Mesendoderm (in vitro differentiated cells): ENCODE results near the gene FOXQ1.

Source experiments
- DNase-seq: peaks from one replicate; pipeline ENCODE4 v3.0.0; 2013
- H2AK5ac ChIP-seq: 2 replicates; pipeline ENCODE4 v1.6.1; 2013; ENCODE audit warnings: low read length, inconsistent platforms
- H2BK120ac ChIP-seq: 2 replicates; pipeline ENCODE4 v1.6.1; 2013; ENCODE audit warnings: low read depth, mild to moderate bottlenecking, low read length, moderate library complexity, mixed read lengths
- H2BK15ac ChIP-seq: replicated peaks from 2 replicates; pipeline ENCODE4 v1.6.1; 2013; ENCODE audit warnings: low read depth, mild to moderate bottlenecking, moderate library complexity
- H2BK5ac ChIP-seq: 2 replicates; pipeline ENCODE4 v1.6.1; 2013; ENCODE audit warnings: low read length, inconsistent platforms
- H3K18ac ChIP-seq: 2 replicates; pipeline ENCODE4 v1.6.1; 2013; ENCODE audit warnings: mild to moderate bottlenecking, low read length, mixed read lengths
- H3K23ac ChIP-seq: one replicate; pipeline ENCODE4 v1.6.1; 2013; ENCODE audit warnings: low read length
- H3K27ac ChIP-seq: 2 replicates; pipeline ENCODE4 v1.5.1; 2013; ENCODE audit warnings: low read depth, mild to moderate bottlenecking, inconsistent platforms, low read length, moderate library complexity
- H3K27me3 ChIP-seq: 2 replicates; pipeline ENCODE4 v1.6.1; 2013; ENCODE audit warnings: low read length, control low read depth, mild to moderate bottlenecking, inconsistent platforms; ENCODE audit not compliant: insufficient read depth, poor library complexity
- H3K36me3 ChIP-seq: 2 replicates; pipeline ENCODE4 v1.6.1; 2013; ENCODE audit warnings: low read length, inconsistent platforms; ENCODE audit not compliant: control insufficient read depth, insufficient read depth
- H3K4ac ChIP-seq: one replicate; pipeline ENCODE4 v1.6.1; 2013; ENCODE audit warnings: low read depth, mild to moderate bottlenecking, low read length, moderate library complexity
- H3K4me1 ChIP-seq: 2 replicates; pipeline ENCODE4 v1.6.1; 2013; ENCODE audit warnings: low read depth, low read length, inconsistent platforms; ENCODE audit not compliant: control insufficient read depth
- H3K4me2 ChIP-seq: 2 replicates; pipeline ENCODE4 v1.6.1; 2013; ENCODE audit warnings: low read length
- H3K4me3 ChIP-seq: 2 replicates; pipeline ENCODE4 v1.5.1; 2013; ENCODE audit warnings: mild to moderate bottlenecking, low read length
- H3K56ac ChIP-seq: one replicate; pipeline ENCODE4 v1.6.1; 2013; ENCODE audit warnings: low read length
- H3K79me1 ChIP-seq: 2 replicates; pipeline ENCODE4 v1.6.1; 2013; ENCODE audit warnings: low read length, inconsistent platforms
- H3K79me2 ChIP-seq: 2 replicates; pipeline ENCODE4 v1.6.1; 2013; ENCODE audit warnings: mild to moderate bottlenecking, low read length; ENCODE audit not compliant: control insufficient read depth, insufficient read depth
- H3K9ac ChIP-seq: 2 replicates; pipeline ENCODE4 v1.6.1; 2013; ENCODE audit warnings: low read length, inconsistent platforms
- H4K5ac ChIP-seq: one replicate; pipeline ENCODE4 v1.6.1; 2013; ENCODE audit warnings: low read length
- H4K8ac ChIP-seq: one replicate; pipeline ENCODE4 v1.6.1; 2013; ENCODE audit warnings: low read depth, mild to moderate bottlenecking, control low read depth, low read length, moderate library complexity
- WGBS: extraction: QIAGEN DNeasy Blood & Tissue Kit; methylation state at CpG from one replicate; pipeline ENCODE4 v1.1.7; 2013; ENCODE audit warnings: low lambda C conversion rate, missing lambda C conversion rate; ENCODE audit not compliant: insufficient coverage; ENCODE audit errors: extremely low coverage; 5-methylcytosine and 5-hydroxymethylcytosine counted together

The FOXQ1 gene

DNA sequence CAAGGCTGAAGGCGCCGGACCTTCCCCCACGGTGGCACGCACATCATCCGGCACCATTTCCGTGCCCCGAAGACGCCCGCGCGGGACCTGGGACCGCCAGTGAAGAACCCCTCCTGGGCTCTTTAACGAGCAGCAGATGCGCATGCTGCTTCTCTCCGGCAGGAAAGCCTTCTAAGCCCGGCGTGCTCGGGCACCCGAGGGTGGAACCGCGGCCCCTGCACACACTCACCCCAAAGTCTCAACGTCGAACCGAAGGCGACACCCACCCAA is 240 bp downstream of the FOXQ1 start:
- Histone ChIP-seq H2BK5ac (no peak overlapping the region), H3K36me3 (no peaks in the 10 kb centered on the region), H2AK5ac (no peak overlapping the region), H3K27me3 (peaks cover 43% of the 10 kb centered on the region), H4K8ac (no peak overlapping the region), H3K9ac (no peak overlapping the region), H3K79me1 (no peaks in the 10 kb centered on the region), H3K4me1 (peaks cover 3% of the 10 kb centered on the region), H2BK15ac (no peak overlapping the region), H3K23ac (no peak overlapping the region), H3K4me3 (no peak overlapping the region), H3K4ac (no peak overlapping the region), H3K4me2 (peak overlapping the region; percentile 71), H3K27ac (no peak overlapping the region), H2BK120ac (no peak overlapping the region), H4K5ac (no peak overlapping the region), H3K56ac (peak overlapping the region; percentile 25), H3K18ac (no peak overlapping the region), H3K79me2 (no peaks in the 10 kb centered on the region)
- DNase-seq, result peak; percentile 29
- no CpG with 5 or more reads among the region's 25 CpGs for WGBS

DNA sequence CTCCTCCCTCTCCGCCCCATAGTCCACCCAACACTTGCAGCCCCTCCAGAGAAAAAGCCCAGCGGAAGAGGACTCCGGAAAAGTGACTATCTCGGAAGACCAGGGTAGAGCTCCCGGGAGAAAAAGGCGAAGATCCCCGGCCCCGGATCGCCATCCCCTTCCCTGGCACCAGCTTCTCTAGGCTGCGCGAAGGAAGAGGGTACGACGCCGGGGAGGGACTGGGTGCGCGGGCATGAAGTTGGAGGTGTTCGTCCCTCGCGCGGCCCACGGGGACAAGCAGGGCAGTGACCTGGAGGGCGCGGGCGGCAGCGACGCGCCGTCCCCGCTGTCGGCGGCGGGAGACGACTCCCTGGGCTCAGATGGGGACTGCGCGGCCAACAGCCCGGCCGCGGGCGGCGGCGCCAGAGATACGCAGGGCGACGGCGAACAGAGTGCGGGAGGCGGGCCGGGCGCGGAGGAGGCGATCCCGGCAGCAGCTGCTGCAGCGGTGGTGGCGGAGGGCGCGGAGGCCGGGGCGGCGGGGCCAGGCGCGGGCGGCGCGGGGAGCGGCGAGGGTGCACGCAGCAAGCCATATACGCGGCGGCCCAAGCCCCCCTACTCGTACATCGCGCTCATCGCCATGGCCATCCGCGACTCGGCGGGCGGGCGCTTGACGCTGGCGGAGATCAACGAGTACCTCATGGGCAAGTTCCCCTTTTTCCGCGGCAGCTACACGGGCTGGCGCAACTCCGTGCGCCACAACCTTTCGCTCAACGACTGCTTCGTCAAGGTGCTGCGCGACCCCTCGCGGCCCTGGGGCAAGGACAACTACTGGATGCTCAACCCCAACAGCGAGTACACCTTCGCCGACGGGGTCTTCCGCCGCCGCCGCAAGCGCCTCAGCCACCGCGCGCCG is 822 bp downstream of the FOXQ1 start:
- H2AK5ac ChIP-seq, result no peak overlapping the region
- no peaks in the 10 kb centered on the region for H3K36me3 ChIP-seq
- no peak overlapping the region for H2BK5ac ChIP-seq
- H3K4ac ChIP-seq, result no peak overlapping the region
- no peak overlapping the region for H3K23ac ChIP-seq
- no peak overlapping the region for H3K27ac ChIP-seq
- peaks cover 43% of the 10 kb centered on the region for H3K27me3 ChIP-seq
- H3K4me1 ChIP-seq, result peaks cover 3% of the 10 kb centered on the region
- no peak overlapping the region for H4K8ac ChIP-seq
- no peaks in the 10 kb centered on the region for H3K79me1 ChIP-seq
- no peak overlapping the region for H3K18ac ChIP-seq
- no CpG with 5 or more reads among the region's 109 CpGs for WGBS
- H3K56ac ChIP-seq, result peak overlapping the region; percentile 73
- no peak overlapping the region for H2BK120ac ChIP-seq
- H3K4me2 ChIP-seq, result peak overlapping the region; percentile 71
- H3K4me3 ChIP-seq, result no peak overlapping the region
- no peak overlapping the region for H2BK15ac ChIP-seq
- H3K79me2 ChIP-seq, result no peaks in the 10 kb centered on the region
- H4K5ac ChIP-seq, result no peak overlapping the region
- peak overlapping the region; percentile 9 for H3K9ac ChIP-seq
- DNase-seq, result peak; percentile 70

DNA sequence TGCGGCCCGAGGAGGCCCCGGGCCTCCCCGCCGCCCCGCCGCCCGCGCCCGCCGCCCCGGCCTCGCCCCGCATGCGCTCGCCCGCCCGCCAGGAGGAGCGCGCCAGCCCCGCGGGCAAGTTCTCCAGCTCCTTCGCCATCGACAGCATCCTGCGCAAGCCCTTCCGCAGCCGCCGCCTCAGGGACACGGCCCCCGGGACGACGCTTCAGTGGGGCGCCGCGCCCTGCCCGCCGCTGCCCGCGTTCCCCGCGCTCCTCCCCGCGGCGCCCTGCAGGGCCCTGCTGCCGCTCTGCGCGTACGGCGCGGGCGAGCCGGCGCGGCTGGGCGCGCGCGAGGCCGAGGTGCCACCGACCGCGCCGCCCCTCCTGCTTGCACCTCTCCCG is 1.5 kb downstream of the FOXQ1 start:
- H3K79me2 ChIP-seq, result no peaks in the 10 kb centered on the region
- no peak overlapping the region for H3K9ac ChIP-seq
- no peak overlapping the region for H3K18ac ChIP-seq

DNA sequence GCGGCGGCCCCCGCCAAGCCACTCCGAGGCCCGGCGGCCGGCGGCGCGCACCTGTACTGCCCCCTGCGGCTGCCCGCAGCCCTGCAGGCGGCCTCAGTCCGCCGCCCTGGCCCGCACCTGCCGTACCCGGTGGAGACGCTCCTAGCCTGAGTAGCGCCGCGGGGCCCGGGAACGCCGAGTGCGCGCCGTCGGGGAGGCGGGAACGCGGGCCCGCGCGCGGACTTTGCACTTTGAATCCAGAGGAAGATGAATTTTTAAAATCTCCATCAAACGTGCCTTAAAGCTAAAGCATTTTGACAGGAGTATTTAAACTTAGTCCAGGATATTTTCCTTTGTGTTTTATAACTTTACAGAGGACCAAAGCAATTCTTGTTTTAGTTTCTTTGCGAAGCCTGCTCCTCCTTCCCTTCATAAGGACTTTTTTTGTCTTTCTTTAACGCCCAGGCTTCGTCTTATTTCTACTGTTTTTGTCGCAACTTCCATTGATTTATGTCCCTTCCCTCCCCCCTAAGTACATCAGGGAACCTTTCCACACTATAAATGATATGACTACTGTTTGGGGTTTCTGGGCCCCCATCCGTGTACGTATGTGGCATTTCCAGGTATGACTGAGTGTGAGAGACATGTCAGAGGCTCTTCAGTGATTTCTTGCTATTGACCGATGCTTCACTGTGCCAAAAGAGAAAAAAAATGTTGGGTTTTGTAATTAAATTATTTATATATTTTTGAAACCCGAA is 2.0 kb downstream of the FOXQ1 start:
- H3K9ac ChIP-seq, result no peak overlapping the region
- H3K4me1 ChIP-seq, result peaks cover 3% of the 10 kb centered on the region
- no peak overlapping the region for H3K27ac ChIP-seq
- H2BK5ac ChIP-seq, result no peak overlapping the region
- peak; percentile 51 for DNase-seq
- no peak overlapping the region for H3K4ac ChIP-seq
- no peak overlapping the region for H3K4me3 ChIP-seq
- H3K27me3 ChIP-seq, result peaks cover 43% of the 10 kb centered on the region
- no peak overlapping the region for H2BK15ac ChIP-seq
- H3K36me3 ChIP-seq, result no peaks in the 10 kb centered on the region
- no peak overlapping the region for H2BK120ac ChIP-seq
- H3K18ac ChIP-seq, result no peak overlapping the region
- no peak overlapping the region for H4K8ac ChIP-seq
- H3K56ac ChIP-seq, result no peak overlapping the region
- H3K79me1 ChIP-seq, result no peaks in the 10 kb centered on the region
- H3K79me2 ChIP-seq, result no peaks in the 10 kb centered on the region
- H3K23ac ChIP-seq, result no peak overlapping the region
- no peak overlapping the region for H2AK5ac ChIP-seq
- H4K5ac ChIP-seq, result no peak overlapping the region
- no peak overlapping the region for H3K4me2 ChIP-seq
- WGBS, result no CpG with 5 or more reads among the region's 45 CpGs

More for the DNA sequence above, 1.5 kb downstream of the FOXQ1 start:
- H3K23ac ChIP-seq, result no peak overlapping the region
- H3K4me3 ChIP-seq, result no peak overlapping the region
- H2AK5ac ChIP-seq, result no peak overlapping the region
- WGBS, result no CpG with 5 or more reads among the region's 64 CpGs
- H3K36me3 ChIP-seq, result no peaks in the 10 kb centered on the region
- H2BK15ac ChIP-seq, result no peak overlapping the region
- no peak overlapping the region for H2BK5ac ChIP-seq
- no peak overlapping the region for H3K56ac ChIP-seq
- peak; percentile 27 for DNase-seq
- no peak overlapping the region for H3K4me2 ChIP-seq
- no peak overlapping the region for H3K27ac ChIP-seq
- no peaks in the 10 kb centered on the region for H3K79me1 ChIP-seq
- no peak overlapping the region for H4K8ac ChIP-seq
- no peak overlapping the region for H2BK120ac ChIP-seq
- H3K4me1 ChIP-seq, result peaks cover 3% of the 10 kb centered on the region
- H4K5ac ChIP-seq, result no peak overlapping the region
- no peak overlapping the region for H3K4ac ChIP-seq
- H3K27me3 ChIP-seq, result peaks cover 43% of the 10 kb centered on the region

DNA sequence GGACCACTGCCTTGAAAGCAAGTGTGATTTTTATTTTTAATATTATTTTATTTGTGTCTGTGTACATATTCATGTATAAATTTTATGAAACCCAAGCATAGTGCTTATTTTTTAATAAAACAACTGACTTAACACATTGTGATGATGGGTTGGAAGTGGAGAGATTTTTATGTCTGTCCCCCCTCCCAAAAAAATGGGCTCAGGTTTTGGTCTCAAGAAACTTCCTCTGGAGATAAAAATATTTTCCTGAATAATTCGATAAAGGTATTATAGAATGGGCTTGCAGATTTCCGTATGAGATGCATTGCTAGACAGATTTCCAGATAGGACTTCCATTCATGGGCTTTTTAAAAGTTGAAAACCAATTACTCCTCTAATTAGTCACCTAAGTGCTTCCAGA is 2.7 kb downstream of the FOXQ1 start:
- peaks cover 43% of the 10 kb centered on the region for H3K27me3 ChIP-seq
- H3K36me3 ChIP-seq, result no peaks in the 10 kb centered on the region
- H3K4me3 ChIP-seq, result no peak overlapping the region
- H2BK15ac ChIP-seq, result no peak overlapping the region
- no peak overlapping the region for H3K9ac ChIP-seq
- H2BK120ac ChIP-seq, result no peak overlapping the region
- H4K8ac ChIP-seq, result no peak overlapping the region
- no peak overlapping the region for H4K5ac ChIP-seq
- WGBS, result no CpG with 5 or more reads among the region's 2 CpGs
- H3K4ac ChIP-seq, result no peak overlapping the region
- no peaks in the 10 kb centered on the region for H3K79me1 ChIP-seq
- peaks cover 3% of the 10 kb centered on the region for H3K4me1 ChIP-seq
- no peaks in the 10 kb centered on the region for H3K79me2 ChIP-seq
- H3K56ac ChIP-seq, result no peak overlapping the region
- no peak for DNase-seq
- no peak overlapping the region for H3K27ac ChIP-seq
- no peak overlapping the region for H3K4me2 ChIP-seq
- no peak overlapping the region for H3K18ac ChIP-seq
- no peak overlapping the region for H2AK5ac ChIP-seq
- no peak overlapping the region for H3K23ac ChIP-seq
- H2BK5ac ChIP-seq, result no peak overlapping the region
